Mesodermal cell (in vitro differentiated cells): ENCODE data around the gene NUDT6.

Experiments
- H3K27ac ChIP-seq: 2 replicates; pipeline ENCODE4 v1.7.0; 2013; ENCODE audit warnings: mild to moderate bottlenecking, low read depth, low read length, moderate library complexity; ENCODE audit not compliant: severe bottlenecking
- H3K36me3 ChIP-seq: 2 replicates; pipeline ENCODE4 v1.7.1; 2013; ENCODE audit warnings: mild to moderate bottlenecking, low read length, moderate library complexity; ENCODE audit not compliant: control insufficient read depth, insufficient read depth
- H3K4me1 ChIP-seq: one replicate; pipeline ENCODE4 v1.7.1; 2013; ENCODE audit warnings: mild to moderate bottlenecking, low read length; ENCODE audit not compliant: insufficient read depth, control insufficient read depth, poor library complexity, severe bottlenecking
- H3K4me3 ChIP-seq: 2 replicates; pipeline ENCODE4 v1.7.0; 2013; ENCODE audit warnings: low read length, control low read depth, mild to moderate bottlenecking; ENCODE audit not compliant: insufficient read depth, poor library complexity, severe bottlenecking; ENCODE audit errors: extremely low read depth
- H3K9me3 ChIP-seq: 2 replicates; pipeline ENCODE4 v1.7.1; 2013; ENCODE audit warnings: mild to moderate bottlenecking, low read length, moderate library complexity; ENCODE audit not compliant: control insufficient read depth
- WGBS, 2 experiments: methylation state at CpG; one replicate each; pipeline ENCODE4 v1.1.5; 2013; ENCODE audit warnings: missing lambda C conversion rate in 2 of 2; ENCODE audit not compliant: insufficient coverage in 2 of 2; 5-methylcytosine and 5-hydroxymethylcytosine counted together

NUDT6 gene

DNA sequence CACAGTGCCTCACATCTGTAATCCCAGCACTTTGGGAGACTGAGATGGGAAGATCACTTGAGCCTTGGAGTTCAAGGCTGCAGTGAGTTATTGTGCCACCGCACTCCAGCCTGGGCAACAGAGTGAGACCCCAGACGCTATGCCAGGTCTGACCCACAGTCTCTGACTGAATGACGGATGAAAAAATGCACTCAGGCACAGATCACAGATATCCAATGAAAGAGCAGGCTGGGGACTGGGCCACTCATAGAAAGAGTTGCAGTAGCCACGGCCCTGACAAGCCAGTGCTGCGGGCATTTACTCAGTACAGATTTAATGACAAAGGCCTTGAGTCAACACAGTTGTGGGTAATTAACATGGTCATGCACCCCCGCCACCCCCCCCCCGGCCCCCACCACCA lies 22.7 kb downstream of the NUDT6 start:
- Histone ChIP-seq H3K36me3 (no peaks in the 10 kb centered on the region), H3K4me3 (no peak overlapping the region), H3K9me3 (no peaks in the 10 kb centered on the region), H3K4me1 (peaks cover 3% of the 10 kb centered on the region), H3K27ac (no peak overlapping the region)
- WGBS, 2 experiments, result 82 to 89% methylated on average over 4 to 5 of the region's 7 CpGs

DNA sequence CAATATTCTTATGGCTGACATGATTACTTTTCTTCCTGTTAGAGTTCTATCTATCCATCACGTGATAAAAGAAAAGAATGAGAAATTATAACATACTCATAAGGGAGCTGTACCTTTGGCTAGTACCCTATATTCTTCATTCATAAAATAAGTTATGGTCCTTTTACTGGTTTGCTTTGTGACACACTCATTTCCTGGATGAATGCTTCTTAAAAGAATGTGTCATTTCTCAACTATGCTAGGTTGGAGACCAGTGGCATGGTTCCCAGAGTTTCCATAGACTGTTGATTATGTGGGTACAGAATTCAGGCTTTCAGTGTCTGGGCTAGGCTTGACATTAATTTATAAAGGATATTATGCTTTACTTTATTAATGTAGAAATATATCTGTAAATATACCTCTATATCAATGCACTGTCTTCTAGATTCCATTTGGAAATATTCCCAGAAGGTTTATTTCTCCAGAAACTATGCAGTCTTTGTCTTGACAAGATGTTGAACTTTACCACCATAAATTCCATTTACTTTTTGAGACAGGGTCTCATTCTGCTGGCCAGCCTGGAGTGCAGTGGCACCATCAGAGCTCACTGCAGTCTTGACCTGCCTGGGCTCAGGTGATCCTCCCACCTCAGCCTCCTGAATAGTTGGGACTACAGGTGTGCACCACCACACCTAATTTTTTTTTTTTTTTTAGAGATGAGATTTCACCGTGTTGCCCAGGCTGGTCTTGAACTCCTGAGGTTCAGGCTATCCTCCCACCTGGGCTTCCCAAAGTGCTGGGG lies 23.8 kb downstream of the NUDT6 start:
- Histone ChIP-seq H3K27ac (no peak overlapping the region), H3K4me3 (no peak overlapping the region), H3K9me3 (no peaks in the 10 kb centered on the region), H3K4me1 (peaks cover 3% of the 10 kb centered on the region), H3K36me3 (peaks cover 7% of the 10 kb centered on the region)
- no CpG with 5 or more reads among the region's 2 CpGs for WGBS, 2 experiments

GRCh38 chr4:122896270-122896669 lies 26.1 kb downstream of the NUDT6 start:
- H3K27ac ChIP-seq, result peak overlapping the region; percentile 2
- peaks cover 7% of the 10 kb centered on the region for H3K36me3 ChIP-seq
- H3K4me1 ChIP-seq, result no peaks in the 10 kb centered on the region
- H3K9me3 ChIP-seq, result no peaks in the 10 kb centered on the region
- no CpG with 5 or more reads among the region's 1 CpG for WGBS, 2 experiments
- no peak overlapping the region for H3K4me3 ChIP-seq

- no CpG with 5 or more reads among the region's 1 CpG for WGBS, 2 experiments
- H3K4me3 ChIP-seq, result no peak overlapping the region
- H3K27ac ChIP-seq, result no peak overlapping the region
- no peaks in the 10 kb centered on the region for H3K4me1 ChIP-seq
- no peaks in the 10 kb centered on the region for H3K9me3 ChIP-seq
- H3K36me3 ChIP-seq, result peaks cover 7% of the 10 kb centered on the region
Measured at GRCh38 chr4:122895336-122895995, 26.9 kb downstream of the NUDT6 start.

- Histone ChIP-seq H3K4me3 (no peak overlapping the region), H3K27ac (no peak overlapping the region), H3K4me1 (no peaks in the 10 kb centered on the region), H3K9me3 (no peaks in the 10 kb centered on the region), H3K36me3 (peaks cover 7% of the 10 kb centered on the region)
- WGBS, 2 experiments, result 94 to 95% methylated on average over 2 of the region's 3 CpGs
Measured at GRCh38 chr4:122894827-122895226, 27.6 kb downstream of the NUDT6 start.

- WGBS, 2 experiments, result 100% methylated on average over 1 of the region's 2 CpGs; no CpG with 5 or more reads in 1 of the 2 experiments
- Histone ChIP-seq H3K36me3 (peaks cover 21% of the 10 kb centered on the region), H3K4me1 (no peaks in the 10 kb centered on the region), H3K9me3 (no peaks in the 10 kb centered on the region), H3K4me3 (no peak overlapping the region), H3K27ac (no peak overlapping the region)
Measured at GRCh38 chr4:122890147-122890795, 32.1 kb downstream of the NUDT6 start.

- H3K9me3 ChIP-seq, result no peaks in the 10 kb centered on the region
- H3K4me1 ChIP-seq, result no peaks in the 10 kb centered on the region
- peaks cover 21% of the 10 kb centered on the region for H3K36me3 ChIP-seq
- H3K27ac ChIP-seq, result no peak overlapping the region
- no peak overlapping the region for H3K4me3 ChIP-seq
- no CpG with 5 or more reads among the region's 1 CpG for WGBS, 2 experiments
Measured at GRCh38 chr4:122889726-122890125, 32.7 kb downstream of the NUDT6 start.

GRCh38 chr4:122884499-122884898 lies 37.9 kb downstream of the NUDT6 start:
- Histone ChIP-seq H3K27ac (no peak overlapping the region), H3K4me3 (no peak overlapping the region), H3K4me1 (no peaks in the 10 kb centered on the region), H3K9me3 (peaks cover 6% of the 10 kb centered on the region), H3K36me3 (peaks cover 33% of the 10 kb centered on the region)
- WGBS, 2 experiments, result 80% methylated on average over 1 of the region's 1 CpG; no CpG with 5 or more reads in 1 of the 2 experiments

DNA sequence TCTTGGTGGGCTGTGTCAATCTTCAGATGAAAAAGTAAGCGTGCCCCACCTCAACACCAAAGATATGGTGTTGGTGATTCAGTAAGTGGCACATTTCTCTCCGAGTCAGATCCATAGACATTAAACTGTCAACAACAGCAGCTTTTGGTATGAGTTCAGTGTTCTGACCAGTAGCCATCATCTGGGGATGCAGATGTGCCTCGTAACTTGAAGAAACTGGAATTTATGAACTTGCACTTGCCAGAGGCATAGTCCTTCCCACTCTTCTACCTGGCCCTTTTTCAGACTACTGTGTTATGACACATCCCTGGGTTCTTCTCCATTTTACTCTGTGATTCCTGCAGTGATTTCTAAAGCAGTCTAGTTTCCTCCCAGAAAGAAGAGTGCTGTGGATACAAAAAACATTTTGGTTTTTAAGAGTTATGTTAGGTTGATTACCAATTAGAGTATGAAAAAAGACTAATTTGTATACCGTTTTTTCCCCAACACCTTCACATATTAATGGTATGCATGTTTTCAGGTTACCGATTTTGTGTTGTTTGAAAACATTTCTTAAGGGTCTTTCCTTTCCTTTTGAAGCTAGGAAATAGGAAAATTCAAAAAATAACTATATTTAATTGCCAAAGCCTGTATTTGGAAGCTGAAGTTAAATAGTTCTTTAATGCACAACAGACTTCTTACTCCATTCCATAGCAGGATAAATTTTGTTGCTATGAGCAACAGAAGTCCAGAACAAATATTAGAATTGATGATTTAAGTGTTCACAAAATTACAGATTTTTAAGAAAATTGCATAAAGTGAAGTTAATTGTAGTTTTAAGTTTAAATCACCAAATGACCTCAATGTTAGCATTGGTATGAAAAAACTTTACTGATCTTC lies 39.3 kb downstream of the NUDT6 start:
- Histone ChIP-seq H3K36me3 (peaks cover 39% of the 10 kb centered on the region), H3K9me3 (peaks cover 6% of the 10 kb centered on the region), H3K27ac (no peak overlapping the region), H3K4me1 (no peaks in the 10 kb centered on the region), H3K4me3 (no peak overlapping the region)
- 96 to 100% methylated on average over 3 of the region's 5 CpGs for WGBS, 2 experiments

DNA sequence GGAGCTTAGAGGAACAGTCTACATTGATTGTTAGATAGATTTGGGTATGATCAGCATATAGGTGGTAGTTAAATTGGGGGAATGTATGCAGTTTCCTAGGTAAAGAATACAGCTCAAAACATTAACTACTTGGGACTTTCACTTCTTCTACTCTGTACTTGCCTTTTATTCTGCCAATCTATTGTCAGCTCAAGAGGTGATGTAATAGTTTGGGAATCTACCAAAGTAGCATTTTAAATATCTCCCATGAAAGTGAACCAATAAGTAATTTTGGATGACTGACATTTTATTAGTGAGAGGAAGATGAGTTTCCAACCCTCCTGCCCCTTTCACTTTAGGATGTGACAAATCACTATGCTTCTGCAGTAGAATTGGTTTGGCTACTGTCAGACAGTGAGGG lies 43.4 kb downstream of the NUDT6 start:
- H3K9me3 ChIP-seq, result peaks cover 6% of the 10 kb centered on the region
- H3K4me1 ChIP-seq, result no peaks in the 10 kb centered on the region
- no peak overlapping the region for H3K4me3 ChIP-seq
- no peak overlapping the region for H3K27ac ChIP-seq
- peaks cover 33% of the 10 kb centered on the region for H3K36me3 ChIP-seq
